Loucy (cell line): ENCODE measurements around the gene TJAP1.

Experiments
- H2AFZ ChIP-seq: fragments of 200-600 bp; sonication (generic); 2 replicates; pipeline ENCODE4 v1.6.0; 2016; ENCODE audit warnings: antibody characterized with exemption, mild to moderate bottlenecking, low read length, moderate library complexity
- H3F3A ChIP-seq: fragments of 200-600 bp; 2 replicates; pipeline ENCODE4 v1.6.0; 2016; ENCODE audit warnings: antibody characterized with exemption, low read depth, mild to moderate bottlenecking
- H3K27me3 ChIP-seq: fragments of 200-600 bp; sonication (generic); 2 replicates; pipeline ENCODE4 v1.6.1; 2014; ENCODE audit warnings: low read length, mild to moderate bottlenecking; ENCODE audit not compliant: insufficient read depth, poor library complexity, severe bottlenecking
- H3K36me3 ChIP-seq: fragments of 200-600 bp; sonication (generic); 2 replicates; pipeline ENCODE4 v1.6.1; 2016; ENCODE audit warnings: low read length; ENCODE audit not compliant: insufficient read depth
- H3K4me1 ChIP-seq: fragments of 200-600 bp; sonication (generic); 2 replicates; pipeline ENCODE4 v1.5.1; 2014; ENCODE audit warnings: low read length, mild to moderate bottlenecking; ENCODE audit not compliant: insufficient read depth, poor library complexity, severe bottlenecking
- H3K4me2 ChIP-seq: fragments of 200-600 bp; sonication (generic); 2 replicates; pipeline ENCODE4 v1.6.0; 2014; ENCODE audit warnings: antibody characterized with exemption, low read length, low read depth, mild to moderate bottlenecking; ENCODE audit not compliant: poor library complexity, severe bottlenecking
- H3K4me3 ChIP-seq: fragments of 200-600 bp; sonication (generic); 2 replicates; pipeline ENCODE4 v1.5.1; 2014; ENCODE audit warnings: low read length, mild to moderate bottlenecking, mixed read lengths; ENCODE audit not compliant: poor library complexity, severe bottlenecking
- H3K79me2 ChIP-seq: fragments of 200-600 bp; sonication (generic); 2 replicates; pipeline ENCODE4 v1.6.1; 2014; ENCODE audit warnings: low read length; ENCODE audit not compliant: insufficient read depth
- H3K9ac ChIP-seq: fragments of 200-600 bp; sonication (generic); 2 replicates; pipeline ENCODE4 v1.6.0; 2014; ENCODE audit warnings: mild to moderate bottlenecking, low read depth, low read length, moderate library complexity; ENCODE audit not compliant: poor library complexity, severe bottlenecking
- H3K9me2 ChIP-seq: fragments of 200-600 bp; sonication (generic); replicated peaks from 2 replicates; pipeline ENCODE4 v1.6.1; 2016; ENCODE audit warnings: low read depth, low read length, mixed read lengths
- H3K9me3 ChIP-seq: fragments of 200-600 bp; sonication (generic); 2 replicates; pipeline ENCODE4 v1.6.1; 2014; ENCODE audit warnings: mild to moderate bottlenecking, antibody characterized with exemption, low read length, low read depth; ENCODE audit not compliant: insufficient read depth
- H4K20me1 ChIP-seq: fragments of 200-600 bp; sonication (generic); 2 replicates; pipeline ENCODE4 v1.6.0; 2014; ENCODE audit warnings: antibody characterized with exemption, low read length, mild to moderate bottlenecking; ENCODE audit not compliant: insufficient read depth, poor library complexity, severe bottlenecking
- CTCF ChIP-seq: fragments of 200-600 bp; sonication (generic); conservative IDR thresholded peaks from 2 replicates; pipeline ENCODE4 v1.5.1; 2014; ENCODE audit warnings: mild to moderate bottlenecking, antibody characterized with exemption, low read length
- EZH2phosphoT487 ChIP-seq: fragments of 200-600 bp; IDR thresholded peaks from 2 replicates; pipeline ENCODE4 v1.6.1; 2018; ENCODE audit warnings: antibody characterized with exemption, mild to moderate bottlenecking, moderate library complexity, borderline replicate concordance

The TJAP1 gene

DNA sequence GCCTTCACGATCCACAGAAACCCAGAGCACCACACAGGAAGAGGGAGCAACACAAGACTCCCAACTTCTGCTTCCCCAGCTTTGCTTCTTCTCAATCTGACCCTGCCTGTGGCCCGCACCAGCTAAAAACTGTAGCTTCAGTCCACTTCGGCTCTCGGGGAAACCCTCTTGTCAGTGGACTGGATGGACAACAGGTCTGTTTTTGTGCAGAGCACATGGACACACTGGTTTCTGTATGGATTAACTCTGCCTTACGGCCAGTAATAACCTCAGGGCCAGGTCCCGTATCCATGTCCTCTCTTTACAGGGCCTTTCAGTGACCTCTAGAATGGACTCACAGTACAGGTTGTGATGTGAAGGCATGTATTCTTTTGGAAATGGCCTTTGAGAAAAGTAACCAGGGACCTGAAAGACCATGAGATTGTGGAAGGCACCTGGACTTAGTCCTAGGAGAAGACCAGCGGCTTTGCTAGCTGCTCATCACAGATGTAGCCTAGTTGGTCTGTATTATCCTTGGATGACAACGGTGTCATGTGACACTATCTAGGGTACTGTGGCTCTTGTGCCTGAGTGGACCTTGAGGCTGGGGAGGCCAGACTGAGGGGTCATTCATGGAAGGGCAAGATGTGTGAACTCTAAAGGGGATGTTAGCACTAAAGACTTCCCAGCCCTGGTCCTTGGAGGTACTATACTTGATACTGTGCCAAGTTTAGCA, 45.3 kb downstream of the TJAP1 start:
- Histone ChIP-seq H3K4me3 (no peak overlapping the region), H3F3A (no peaks in the 10 kb centered on the region), H4K20me1 (peaks cover 7% of the 10 kb centered on the region), H3K79me2 (peaks cover 25% of the 10 kb centered on the region), H3K27me3 (no peaks in the 10 kb centered on the region), H3K9me3 (no peaks in the 10 kb centered on the region), H3K4me2 (no peak overlapping the region), H3K9me2 (no peaks in the 10 kb centered on the region), H3K36me3 (peaks cover 85% of the 10 kb centered on the region; the same call in 1 of the 2 replicates), H2AFZ (no peak overlapping the region), H3K9ac (no peak overlapping the region), H3K4me1 (peaks cover 13% of the 10 kb centered on the region)
- no peak for TF ChIP-seq EZH2phosphoT487
- TF ChIP-seq CTCF, result no peak

GRCh38 chr6:43523284-43523683, 45.9 kb downstream of the TJAP1 start:
- no peak overlapping the region for H3K4me2 ChIP-seq
- H3K4me1 ChIP-seq, result peaks cover 8% of the 10 kb centered on the region
- H3K27me3 ChIP-seq, result no peaks in the 10 kb centered on the region
- peaks cover 20% of the 10 kb centered on the region for H3K79me2 ChIP-seq
- H3K9me3 ChIP-seq, result no peaks in the 10 kb centered on the region
- H3K9ac ChIP-seq, result no peak overlapping the region
- peaks cover 91% of the 10 kb centered on the region; the same call in 1 of the 2 replicates for H3K36me3 ChIP-seq
- peaks cover 1% of the 10 kb centered on the region for H4K20me1 ChIP-seq
- H3K4me3 ChIP-seq, result no peak overlapping the region
- no peak overlapping the region for H2AFZ ChIP-seq
- TF ChIP-seq CTCF, result no peak
- no peaks in the 10 kb centered on the region for H3K9me2 ChIP-seq
- no peaks in the 10 kb centered on the region for H3F3A ChIP-seq

DNA sequence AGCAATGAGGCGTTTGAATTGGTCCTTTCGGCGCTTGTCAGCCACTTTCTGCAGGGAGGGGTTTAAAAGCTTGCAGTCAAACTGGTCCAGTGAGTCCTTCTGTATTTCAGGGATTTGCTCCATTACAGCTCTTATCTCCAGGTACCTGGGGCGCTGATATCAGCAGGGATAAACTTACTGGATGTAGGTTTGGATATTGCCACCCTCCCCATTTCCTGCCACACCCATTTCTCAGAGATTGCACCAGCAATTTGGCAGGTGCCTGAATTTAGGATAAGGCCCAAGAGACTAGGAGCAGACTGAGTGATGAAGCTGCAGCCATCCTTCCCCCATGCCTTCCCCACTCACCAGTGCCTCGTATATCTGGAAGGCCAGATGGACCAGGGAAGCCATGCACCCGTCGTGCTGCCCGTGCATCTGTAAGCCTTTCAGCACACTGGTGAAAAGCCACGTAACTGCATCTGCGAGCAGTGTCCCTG, 47.2 kb downstream of the TJAP1 start:
- Histone ChIP-seq H3K9ac (no peak overlapping the region), H3K9me3 (no peaks in the 10 kb centered on the region), H3K9me2 (no peaks in the 10 kb centered on the region), H3K79me2 (peaks cover 7% of the 10 kb centered on the region; the same call in 1 of the 2 replicates), H3K27me3 (no peaks in the 10 kb centered on the region), H4K20me1 (no peaks in the 10 kb centered on the region), H3K4me2 (no peak overlapping the region), H3K4me3 (no peak overlapping the region), H3K36me3 (peaks cover 98% of the 10 kb centered on the region; the same call in 1 of the 2 replicates), H3F3A (no peaks in the 10 kb centered on the region), H3K4me1 (no peaks in the 10 kb centered on the region), H2AFZ (no peak overlapping the region)
- TF ChIP-seq EZH2phosphoT487 (no peak), CTCF (no peak)
